HepG2 (cell line): ENCODE results near the gene ABHD17A. TPM values are rescaled to one million over a fixed set of nuclear protein-coding genes. Genes with fewer than 3 reads are reported as not detected.

Source experiments
- DDIT3 ChIP-seq: sonication (generic); formaldehyde crosslinking; IDR thresholded peaks from 2 replicates; pipeline ENCODE4 v1.4.0; 2020; ENCODE audit warnings: mild to moderate bottlenecking, missing genetic modification reagents
- ISL2 ChIP-seq: sonication (generic); formaldehyde crosslinking; IDR thresholded peaks from 2 replicates; pipeline ENCODE4 v1.5.0; 2020; ENCODE audit warnings: missing genetic modification reagents
- MATR3 ChIP-seq: sonication (generic); formaldehyde crosslinking; IDR thresholded peaks from 2 replicates; pipeline ENCODE4 v1.4.0; 2020; ENCODE audit warnings: missing genetic modification reagents
- MEIS1 ChIP-seq: sonication (generic); formaldehyde crosslinking; IDR thresholded peaks from 2 replicates; pipeline ENCODE4 v1.9.0; 2021; ENCODE audit warnings: mild to moderate bottlenecking, missing genetic modification reagents, moderate library complexity, borderline replicate concordance
- MXI1 ChIP-seq: IDR thresholded peaks from 3 replicates; pipeline ENCODE4 v1.6.1; 2012; ENCODE audit warnings: low read depth, low read length, inconsistent platforms, borderline replicate concordance
- PHB2 ChIP-seq: fragments of 450-650 bp; IDR thresholded peaks from 2 replicates; pipeline ENCODE4 v1.6.1; 2018; ENCODE audit not compliant: partially characterized antibody
- RFXAP ChIP-seq: sonication (generic); formaldehyde crosslinking; IDR thresholded peaks from 2 replicates; pipeline ENCODE4 v1.4.0; 2020; ENCODE audit warnings: missing genetic modification reagents, borderline replicate concordance
- ZNF18 ChIP-seq: sonication (generic); formaldehyde crosslinking; IDR thresholded peaks from 2 replicates; pipeline ENCODE4 v1.8.0; 2022; ENCODE audit warnings: mild to moderate bottlenecking, missing genetic modification reagents; ENCODE audit not compliant: insufficient replicate concordance
- ZNF274 ChIP-seq: sonication (generic); formaldehyde crosslinking; IDR thresholded peaks from 2 replicates; pipeline ENCODE4 v1.5.1; 2020; ENCODE audit warnings: mild to moderate bottlenecking, missing genetic modification reagents
- ZNF343 ChIP-seq: sonication (generic); formaldehyde crosslinking; IDR thresholded peaks from 2 replicates; pipeline ENCODE4 v1.4.0; 2020; ENCODE audit warnings: mild to moderate bottlenecking, missing genetic modification reagents
- ZNF350 ChIP-seq: sonication (generic); formaldehyde crosslinking; IDR thresholded peaks from 2 replicates; pipeline ENCODE4 v1.4.0; 2020; ENCODE audit warnings: mild to moderate bottlenecking, low read depth, missing genetic modification reagents, borderline replicate concordance
- ZNF414 ChIP-seq: sonication (generic); formaldehyde crosslinking; IDR thresholded peaks from 2 replicates; pipeline ENCODE4 v1.5.0; 2020; ENCODE audit warnings: missing genetic modification reagents
- ZNF501 ChIP-seq: sonication (generic); formaldehyde crosslinking; IDR thresholded peaks from 2 replicates; pipeline ENCODE4 v1.5.1; 2020; ENCODE audit warnings: mild to moderate bottlenecking, moderate library complexity, missing genetic modification reagents
- ZNF672 ChIP-seq: sonication (generic); formaldehyde crosslinking; IDR thresholded peaks from 2 replicates; pipeline ENCODE4 v1.8.1; 2022; ENCODE audit warnings: missing genetic modification reagents
- polyA plus RNA-seq, 8 experiments: library from polyadenylated mRNA; depleted of rRNA in 3 of 8; stranded (reverse) in 7 of 8; unstranded in 1 of 8; fragments of >200 nt; fragmentation: Illumina TruSeq in 4 of 8; extraction: Trizol in 4 of 8; gene quantifications; 2 replicates each; pipeline versions ENCODE4 v1.2.1 to v1.2.3, GENCODE V29; 2011 to 2016; ENCODE audit warnings: low read depth in 4 of 8, missing spikeins in 1 of 8, mixed read lengths in 1 of 8; ENCODE audit not compliant: insufficient read depth in 1 of 8
- total RNA-seq, 5 experiments: library from RNA; depleted of rRNA; stranded (reverse); fragments of >200 nt; fragmentation: Illumina TruSeq; extraction: Trizol; gene quantifications; 2 replicates each; pipeline ENCODE4 v1.2.3, GENCODE V29; 2016; ENCODE audit warnings: low read depth in 1 of 5
- TF ChIP-seq, protein P1 (sequence below), 2 experiments: sonication (generic) in 1 of 2; formaldehyde crosslinking in 1 of 2; IDR thresholded peaks; 2 replicates each; pipeline versions ENCODE4 v1.5.1 to v1.6.1; 2011 to 2020; ENCODE audit warnings: borderline replicate concordance in 1 of 2, low read depth in 1 of 2, low read length in 1 of 2, mild to moderate bottlenecking in 1 of 2, missing genetic modification reagents in 1 of 2, moderate library complexity in 1 of 2
- TF ChIP-seq, protein P2 (sequence below): sonication (generic); formaldehyde crosslinking; IDR thresholded peaks from 2 replicates; pipeline ENCODE4 v1.4.0; 2020; ENCODE audit warnings: missing genetic modification reagents, borderline replicate concordance

The ABHD17A gene
- total and polyA plus RNA-seq, 2 of the 13 experiments (the other 11 are each of a cell fraction or from before 2014, with no cell fraction given), result 27.7 to 40.8 TPM

- TF ChIP-seq ZNF414 (0 out of 2 replicates have a peak, but pooled peaks have one; percentile 60), RFXAP (CRISPR knock-in tag) (0 out of 2 replicates have a peak, but pooled peaks have one; percentile 40), ZNF501 (CRISPR knock-in tag) (0 out of 2 replicates have a peak, but pooled peaks have one; percentile 34), ISL2 (0 out of 2 replicates have a peak, but pooled peaks have one; percentile 31), ZNF350 (CRISPR knock-in tag) (peak; percentile 68; the same call in 1 of the 2 replicates), ZNF672 (CRISPR knock-in tag) (peak; percentile 81; the same call in 1 of the 2 replicates), ZNF18 (CRISPR knock-in tag) (peak; percentile 30), DDIT3 (no peak), ZNF343 (CRISPR knock-in tag) (0 out of 2 replicates have a peak, but pooled peaks have one; percentile 56), MXI1 (peak; percentile 22; the same call in 1 of the 3 replicates), PHB2 (no peak), ZNF274 (peak; percentile 34; the same call in 1 of the 2 replicates), MEIS1 (CRISPR knock-in tag) (peak; percentile 76; the same call in 1 of the 2 replicates), MATR3 (CRISPR knock-in tag) (0 out of 2 replicates have a peak, but pooled peaks have one; percentile 53)
- TF ChIP-seq, protein P1, sequence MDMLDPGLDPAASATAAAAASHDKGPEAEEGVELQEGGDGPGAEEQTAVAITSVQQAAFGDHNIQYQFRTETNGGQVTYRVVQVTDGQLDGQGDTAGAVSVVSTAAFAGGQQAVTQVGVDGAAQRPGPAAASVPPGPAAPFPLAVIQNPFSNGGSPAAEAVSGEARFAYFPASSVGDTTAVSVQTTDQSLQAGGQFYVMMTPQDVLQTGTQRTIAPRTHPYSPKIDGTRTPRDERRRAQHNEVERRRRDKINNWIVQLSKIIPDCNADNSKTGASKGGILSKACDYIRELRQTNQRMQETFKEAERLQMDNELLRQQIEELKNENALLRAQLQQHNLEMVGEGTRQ (IDR thresholded peaks at IDR 0.05; ENCODE audit: low read depth, low read length), result no peak
- TF ChIP-seq, protein P1 (CRISPR knock-in tag; IDR thresholded peaks at IDR 0.05; ENCODE audit: borderline replicate concordance), result peak; percentile 58; the same call in 1 of the 2 replicates
- TF ChIP-seq, protein P2, sequence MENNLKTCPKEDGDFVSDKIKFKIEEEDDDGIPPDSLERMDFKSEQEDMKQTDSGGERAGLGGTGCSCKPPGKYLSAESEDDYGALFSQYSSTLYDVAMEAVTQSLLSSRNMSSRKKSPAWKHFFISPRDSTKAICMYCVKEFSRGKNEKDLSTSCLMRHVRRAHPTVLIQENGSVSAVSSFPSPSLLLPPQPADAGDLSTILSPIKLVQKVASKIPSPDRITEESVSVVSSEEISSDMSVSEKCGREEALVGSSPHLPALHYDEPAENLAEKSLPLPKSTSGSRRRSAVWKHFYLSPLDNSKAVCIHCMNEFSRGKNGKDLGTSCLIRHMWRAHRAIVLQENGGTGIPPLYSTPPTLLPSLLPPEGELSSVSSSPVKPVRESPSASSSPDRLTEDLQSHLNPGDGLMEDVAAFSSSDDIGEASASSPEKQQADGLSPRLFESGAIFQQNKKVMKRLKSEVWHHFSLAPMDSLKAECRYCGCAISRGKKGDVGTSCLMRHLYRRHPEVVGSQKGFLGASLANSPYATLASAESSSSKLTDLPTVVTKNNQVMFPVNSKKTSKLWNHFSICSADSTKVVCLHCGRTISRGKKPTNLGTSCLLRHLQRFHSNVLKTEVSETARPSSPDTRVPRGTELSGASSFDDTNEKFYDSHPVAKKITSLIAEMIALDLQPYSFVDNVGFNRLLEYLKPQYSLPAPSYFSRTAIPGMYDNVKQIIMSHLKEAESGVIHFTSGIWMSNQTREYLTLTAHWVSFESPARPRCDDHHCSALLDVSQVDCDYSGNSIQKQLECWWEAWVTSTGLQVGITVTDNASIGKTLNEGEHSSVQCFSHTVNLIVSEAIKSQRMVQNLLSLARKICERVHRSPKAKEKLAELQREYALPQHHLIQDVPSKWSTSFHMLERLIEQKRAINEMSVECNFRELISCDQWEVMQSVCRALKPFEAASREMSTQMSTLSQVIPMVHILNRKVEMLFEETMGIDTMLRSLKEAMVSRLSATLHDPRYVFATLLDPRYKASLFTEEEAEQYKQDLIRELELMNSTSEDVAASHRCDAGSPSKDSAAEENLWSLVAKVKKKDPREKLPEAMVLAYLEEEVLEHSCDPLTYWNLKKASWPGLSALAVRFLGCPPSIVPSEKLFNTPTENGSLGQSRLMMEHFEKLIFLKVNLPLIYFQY (CRISPR knock-in tag), result 0 out of 2 replicates have a peak, but pooled peaks have one; percentile 42
These were observed 22.5 kb upstream of the ABHD17A start (continued) for GRCh38 chr19:1907563-1908363.
